GM23338 (cell line): ENCODE data around the gene TSTD2. TPM values are rescaled to one million over a fixed set of nuclear protein-coding genes. Genes with fewer than 3 reads are reported as not detected.

Experiments used
- ATAC-seq: fragments of 200-7000 bp; cut with Tn5 transposase; 3 replicates; pipeline ENCODE4 v1.9.1; 2020
- DNase-seq: peaks from one replicate; pipeline ENCODE4 v3.0.0-alpha.2; 2015; ENCODE audit warnings: low spot score
- H2AFZ ChIP-seq: fragments of 200-600 bp; sonication (generic); 2 replicates; pipeline ENCODE4 v1.8.0; 2016; ENCODE audit warnings: antibody characterized with exemption, mild to moderate bottlenecking, moderate library complexity
- H3F3A ChIP-seq: fragments of 200-600 bp; sonication (generic); replicated peaks from 2 replicates; pipeline ENCODE4 v1.8.0; 2017; ENCODE audit warnings: antibody characterized with exemption, mixed run types, low read depth
- H3K27ac ChIP-seq: fragments of 200-600 bp; sonication (generic); 2 replicates; pipeline ENCODE4 v1.6.1; 2016; ENCODE audit warnings: low read depth
- H3K27me3 ChIP-seq: fragments of 200-600 bp; sonication (generic); 2 replicates; pipeline ENCODE4 v1.8.0; 2016; ENCODE audit warnings: mild to moderate bottlenecking, mixed run types, moderate library complexity; ENCODE audit not compliant: insufficient read depth
- H3K36me3 ChIP-seq: fragments of 200-600 bp; sonication (generic); 2 replicates; pipeline ENCODE4 v1.8.0; 2016; ENCODE audit warnings: mild to moderate bottlenecking; ENCODE audit not compliant: insufficient read depth
- H3K4me1 ChIP-seq: fragments of 200-600 bp; sonication (generic); 2 replicates; pipeline ENCODE4 v1.8.0; 2016; ENCODE audit warnings: mild to moderate bottlenecking, moderate library complexity; ENCODE audit not compliant: insufficient read depth
- H3K4me2 ChIP-seq: fragments of 200-600 bp; sonication (generic); 2 replicates; pipeline ENCODE4 v1.7.1; 2017; ENCODE audit warnings: mixed run types
- H3K4me3 ChIP-seq: fragments of 200-600 bp; sonication (generic); 2 replicates; pipeline ENCODE4 v1.6.1; 2016; ENCODE audit warnings: mixed run types
- H3K79me2 ChIP-seq: fragments of 200-600 bp; sonication (generic); replicated peaks from 2 replicates; pipeline ENCODE4 v1.8.0; 2017; ENCODE audit warnings: mild to moderate bottlenecking; ENCODE audit not compliant: insufficient read depth
- H3K9me2 ChIP-seq: fragments of 200-600 bp; sonication (generic); 2 replicates; pipeline ENCODE4 v1.8.0; 2017; ENCODE audit not compliant: insufficient read depth
- H4K20me1 ChIP-seq: fragments of 200-600 bp; sonication (generic); replicated peaks from 2 replicates; pipeline ENCODE4 v1.8.0; 2017; ENCODE audit warnings: mild to moderate bottlenecking; ENCODE audit not compliant: insufficient read depth
- H3K27ac Mint-ChIP-seq: 2 replicates; pipeline ENCODE4 v1.8.0; 2020; ENCODE audit warnings: inconsistent platforms, mild to moderate bottlenecking, moderate library complexity, mixed read lengths
- H3K27me3 Mint-ChIP-seq: 3 replicates; pipeline ENCODE4 v1.8.0; 2022; ENCODE audit warnings: low read depth, mild to moderate bottlenecking, moderate library complexity, mixed read lengths, inconsistent platforms; ENCODE audit not compliant: insufficient read depth, poor library complexity
- H3K36me3 Mint-ChIP-seq: 3 replicates; pipeline ENCODE4 v1.8.0; 2021; ENCODE audit warnings: low read depth, mild to moderate bottlenecking, inconsistent platforms, moderate library complexity, mixed read lengths
- H3K4me1 Mint-ChIP-seq: 3 replicates; pipeline ENCODE4 v1.8.0; 2020; ENCODE audit warnings: mild to moderate bottlenecking, inconsistent platforms, mixed read lengths
- H3K4me3 Mint-ChIP-seq: 3 replicates; pipeline ENCODE4 v1.8.0; 2021; ENCODE audit warnings: moderate library complexity, mild to moderate bottlenecking, inconsistent platforms, mixed read lengths
- H3K9me3 Mint-ChIP-seq: 3 replicates; pipeline ENCODE4 v1.8.0; 2020; ENCODE audit warnings: moderate library complexity, mild to moderate bottlenecking, inconsistent platforms, mixed read lengths
- CREB1 ChIP-seq: fragments of 250-450 bp; sonication (Bioruptor Pico); IDR thresholded peaks from 2 replicates; pipeline ENCODE4 v1.5.0; 2020; ENCODE audit warnings: low read depth, mild to moderate bottlenecking, moderate library complexity
- ETS1 ChIP-seq: IDR thresholded peaks from 2 replicates; pipeline ENCODE4 v1.6.1; 2016; ENCODE audit warnings: antibody characterized with exemption
- EZH2 ChIP-seq: fragments of 200-600 bp; sonication (generic); IDR thresholded peaks from one replicate; pipeline ENCODE4 v1.8.0; 2017; ENCODE audit warnings: antibody characterized with exemption, mild to moderate bottlenecking, low read depth; ENCODE audit not compliant: unreplicated experiment
- EZH2phosphoT487 ChIP-seq: fragments of 200-600 bp; sonication (generic); IDR thresholded peaks from one replicate; pipeline ENCODE4 v1.8.1; 2018; ENCODE audit warnings: antibody characterized with exemption; ENCODE audit not compliant: unreplicated experiment
- JUNB ChIP-seq: IDR thresholded peaks from one replicate; pipeline ENCODE4 v1.6.1; 2016; ENCODE audit warnings: antibody characterized with exemption; ENCODE audit not compliant: unreplicated experiment
- NANOG ChIP-seq: IDR thresholded peaks from 2 replicates; pipeline ENCODE4 v1.6.1; 2016; ENCODE audit warnings: antibody characterized with exemption, borderline replicate concordance
- POLR2AphosphoS5 ChIP-seq: IDR thresholded peaks from 2 replicates; pipeline ENCODE4 v1.6.1; 2016; ENCODE audit warnings: antibody characterized with exemption, low read depth
- STAT1 ChIP-seq: IDR thresholded peaks from one replicate; pipeline ENCODE4 v1.6.1; 2016; ENCODE audit warnings: antibody characterized with exemption; ENCODE audit not compliant: unreplicated experiment
- ZNF114 ChIP-seq: fragments of 250-450 bp; sonication (Bioruptor Pico); IDR thresholded peaks from 2 replicates; pipeline ENCODE4 v1.5.0; 2020; ENCODE audit warnings: mild to moderate bottlenecking, moderate library complexity
- ZNF331 ChIP-seq: fragments of 250-450 bp; sonication (Bioruptor Pico); IDR thresholded peaks from 2 replicates; pipeline ENCODE4 v1.5.0; 2020; ENCODE audit warnings: low read depth, mild to moderate bottlenecking, moderate library complexity
- polyA plus RNA-seq: library from polyadenylated mRNA; unstranded; fragments of >200 nt; fragmentation: Nextera tagmentation; extraction: Ambion mirVana; gene quantifications from 2 replicates; pipeline ENCODE4 v1.2.1, GENCODE V29; 2016
- total RNA-seq: library from RNA; depleted of rRNA; stranded (reverse); fragments of >200 nt; shearing (Covaris generic); gene quantifications from 2 replicates; pipeline ENCODE4 v1.2.3, GENCODE V29; 2014
- TF ChIP-seq, protein P1 (sequence below): fragments of 250-450 bp; sonication (Bioruptor Pico); IDR thresholded peaks from 2 replicates; pipeline ENCODE4 v1.5.0; 2020; ENCODE audit warnings: mild to moderate bottlenecking, moderate library complexity
- TF ChIP-seq, protein P2 (sequence below), 2 experiments: fragments of 200-600 bp in 1 of 2; sonication (generic) in 1 of 2; conservative IDR thresholded peaks; 2 replicates each; pipeline versions ENCODE4 v1.5.1 to v1.6.1; 2016 to 2017; ENCODE audit warnings: antibody characterized with exemption in 2 of 2, low read depth in 2 of 2, mild to moderate bottlenecking in 2 of 2, moderate library complexity in 1 of 2

Gene TSTD2
- total and polyA plus RNA-seq, 2 experiments from 2014 or later: 8.5 to 21.8 TPM

DNA sequence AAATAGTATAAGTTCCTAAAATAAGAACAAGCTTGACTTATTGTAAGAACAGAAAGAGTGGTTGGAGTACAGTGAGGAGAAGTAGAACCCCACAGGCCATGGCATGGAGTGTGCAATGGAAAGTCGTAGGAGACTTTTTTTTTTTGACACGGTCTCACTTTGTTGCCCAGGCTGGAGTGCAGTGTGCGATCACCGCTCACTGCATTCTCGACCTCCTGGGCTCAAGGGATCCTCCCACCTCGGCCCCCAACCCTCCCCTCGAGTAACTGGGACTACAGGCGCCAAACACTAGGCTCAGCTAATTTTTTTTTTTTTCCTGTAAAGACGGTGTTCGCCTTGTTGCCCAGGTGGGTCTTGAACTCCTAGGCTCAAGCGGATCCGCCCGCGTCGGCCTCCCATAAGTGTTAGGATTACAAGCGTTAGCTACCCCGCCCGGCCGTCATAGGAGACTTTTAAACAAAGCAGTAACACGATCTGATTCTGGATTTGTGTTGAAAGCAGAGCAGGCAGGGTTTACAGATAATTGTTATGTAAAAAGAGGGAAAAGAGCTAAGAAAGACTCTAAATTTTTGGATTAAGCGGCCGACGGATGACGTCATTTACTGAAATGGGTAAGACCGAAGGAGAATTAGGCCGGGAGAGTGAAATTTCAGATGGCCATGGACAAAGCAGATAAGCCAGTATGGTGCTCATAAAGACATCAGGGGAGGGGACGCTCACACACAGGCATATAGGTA is 752 bp downstream of the TSTD2 start:
- peaks cover 25% of the 10 kb centered on the region for H3K4me1 ChIP-seq
- peaks cover 37% of the 10 kb centered on the region for H4K20me1 ChIP-seq
- no peaks in the 10 kb centered on the region for H3K36me3 ChIP-seq
- peaks cover 80% of the 10 kb centered on the region for H3K79me2 ChIP-seq
- Mint-ChIP-seq H3K27ac (peak overlapping the region; percentile 99), H3K27me3 (peaks cover 7% of the 10 kb centered on the region), H3K36me3 (peaks cover 3% of the 10 kb centered on the region; the same call in 1 of the 3 replicates), H3K4me1 (peaks cover 40% of the 10 kb centered on the region), H3K9me3 (no peaks in the 10 kb centered on the region), H3K4me3 (peak overlapping the region; percentile 91)
- DNase-seq: peak; percentile 82
- no peak overlapping the region; the same call in 1 of the 2 replicates for H2AFZ ChIP-seq
- H3K9me2 ChIP-seq: no peaks in the 10 kb centered on the region
- peak overlapping the region; percentile 89 for H3K4me2 ChIP-seq
- peak; percentile 17 for ATAC-seq
- H3K27me3 ChIP-seq: no peaks in the 10 kb centered on the region
- peak overlapping the region; percentile 91 for H3K4me3 ChIP-seq
- peak; percentile 92 for TF ChIP-seq CREB1 (CRISPR knock-in tag)
- TF ChIP-seq POLR2AphosphoS5: no peak
- no peak for TF ChIP-seq STAT1
- H3K27ac ChIP-seq: peak overlapping the region; percentile 95
- peaks cover 3% of the 10 kb centered on the region; the same call in 1 of the 2 replicates for H3F3A ChIP-seq

- no peaks in the 10 kb centered on the region for H3K9me3 Mint-ChIP-seq
- peaks cover 7% of the 10 kb centered on the region for H3K27me3 Mint-ChIP-seq
- peaks cover 19% of the 10 kb centered on the region for H3K4me1 ChIP-seq
- no peak overlapping the region for H2AFZ ChIP-seq
- peaks cover 4% of the 10 kb centered on the region; the same call in 2 of the 3 replicates for H3K36me3 Mint-ChIP-seq
- no peak for ATAC-seq
- peaks cover 23% of the 10 kb centered on the region for H4K20me1 ChIP-seq
- no peak overlapping the region for H3K27ac Mint-ChIP-seq
- DNase-seq: no peak
- H3K79me2 ChIP-seq: peaks cover 72% of the 10 kb centered on the region
- no peaks in the 10 kb centered on the region for H3K27me3 ChIP-seq
- no peaks in the 10 kb centered on the region for H3K9me2 ChIP-seq
- peaks cover 31% of the 10 kb centered on the region for H3K4me1 Mint-ChIP-seq
- no peak overlapping the region for H3K4me2 ChIP-seq
- H3F3A ChIP-seq: peaks cover 3% of the 10 kb centered on the region; the same call in 1 of the 2 replicates
- no peak overlapping the region for H3K4me3 Mint-ChIP-seq
- H3K36me3 ChIP-seq: 0 out of 2 replicates have a peak, but pooled peaks cover 6% of the 10 kb centered on the region
- H3K4me3 ChIP-seq: no peak overlapping the region
- H3K27ac ChIP-seq: no peak overlapping the region
- no peak for TF ChIP-seq EZH2phosphoT487
- no peak for TF ChIP-seq CREB1 (CRISPR knock-in tag)
- TF ChIP-seq, protein P1, sequence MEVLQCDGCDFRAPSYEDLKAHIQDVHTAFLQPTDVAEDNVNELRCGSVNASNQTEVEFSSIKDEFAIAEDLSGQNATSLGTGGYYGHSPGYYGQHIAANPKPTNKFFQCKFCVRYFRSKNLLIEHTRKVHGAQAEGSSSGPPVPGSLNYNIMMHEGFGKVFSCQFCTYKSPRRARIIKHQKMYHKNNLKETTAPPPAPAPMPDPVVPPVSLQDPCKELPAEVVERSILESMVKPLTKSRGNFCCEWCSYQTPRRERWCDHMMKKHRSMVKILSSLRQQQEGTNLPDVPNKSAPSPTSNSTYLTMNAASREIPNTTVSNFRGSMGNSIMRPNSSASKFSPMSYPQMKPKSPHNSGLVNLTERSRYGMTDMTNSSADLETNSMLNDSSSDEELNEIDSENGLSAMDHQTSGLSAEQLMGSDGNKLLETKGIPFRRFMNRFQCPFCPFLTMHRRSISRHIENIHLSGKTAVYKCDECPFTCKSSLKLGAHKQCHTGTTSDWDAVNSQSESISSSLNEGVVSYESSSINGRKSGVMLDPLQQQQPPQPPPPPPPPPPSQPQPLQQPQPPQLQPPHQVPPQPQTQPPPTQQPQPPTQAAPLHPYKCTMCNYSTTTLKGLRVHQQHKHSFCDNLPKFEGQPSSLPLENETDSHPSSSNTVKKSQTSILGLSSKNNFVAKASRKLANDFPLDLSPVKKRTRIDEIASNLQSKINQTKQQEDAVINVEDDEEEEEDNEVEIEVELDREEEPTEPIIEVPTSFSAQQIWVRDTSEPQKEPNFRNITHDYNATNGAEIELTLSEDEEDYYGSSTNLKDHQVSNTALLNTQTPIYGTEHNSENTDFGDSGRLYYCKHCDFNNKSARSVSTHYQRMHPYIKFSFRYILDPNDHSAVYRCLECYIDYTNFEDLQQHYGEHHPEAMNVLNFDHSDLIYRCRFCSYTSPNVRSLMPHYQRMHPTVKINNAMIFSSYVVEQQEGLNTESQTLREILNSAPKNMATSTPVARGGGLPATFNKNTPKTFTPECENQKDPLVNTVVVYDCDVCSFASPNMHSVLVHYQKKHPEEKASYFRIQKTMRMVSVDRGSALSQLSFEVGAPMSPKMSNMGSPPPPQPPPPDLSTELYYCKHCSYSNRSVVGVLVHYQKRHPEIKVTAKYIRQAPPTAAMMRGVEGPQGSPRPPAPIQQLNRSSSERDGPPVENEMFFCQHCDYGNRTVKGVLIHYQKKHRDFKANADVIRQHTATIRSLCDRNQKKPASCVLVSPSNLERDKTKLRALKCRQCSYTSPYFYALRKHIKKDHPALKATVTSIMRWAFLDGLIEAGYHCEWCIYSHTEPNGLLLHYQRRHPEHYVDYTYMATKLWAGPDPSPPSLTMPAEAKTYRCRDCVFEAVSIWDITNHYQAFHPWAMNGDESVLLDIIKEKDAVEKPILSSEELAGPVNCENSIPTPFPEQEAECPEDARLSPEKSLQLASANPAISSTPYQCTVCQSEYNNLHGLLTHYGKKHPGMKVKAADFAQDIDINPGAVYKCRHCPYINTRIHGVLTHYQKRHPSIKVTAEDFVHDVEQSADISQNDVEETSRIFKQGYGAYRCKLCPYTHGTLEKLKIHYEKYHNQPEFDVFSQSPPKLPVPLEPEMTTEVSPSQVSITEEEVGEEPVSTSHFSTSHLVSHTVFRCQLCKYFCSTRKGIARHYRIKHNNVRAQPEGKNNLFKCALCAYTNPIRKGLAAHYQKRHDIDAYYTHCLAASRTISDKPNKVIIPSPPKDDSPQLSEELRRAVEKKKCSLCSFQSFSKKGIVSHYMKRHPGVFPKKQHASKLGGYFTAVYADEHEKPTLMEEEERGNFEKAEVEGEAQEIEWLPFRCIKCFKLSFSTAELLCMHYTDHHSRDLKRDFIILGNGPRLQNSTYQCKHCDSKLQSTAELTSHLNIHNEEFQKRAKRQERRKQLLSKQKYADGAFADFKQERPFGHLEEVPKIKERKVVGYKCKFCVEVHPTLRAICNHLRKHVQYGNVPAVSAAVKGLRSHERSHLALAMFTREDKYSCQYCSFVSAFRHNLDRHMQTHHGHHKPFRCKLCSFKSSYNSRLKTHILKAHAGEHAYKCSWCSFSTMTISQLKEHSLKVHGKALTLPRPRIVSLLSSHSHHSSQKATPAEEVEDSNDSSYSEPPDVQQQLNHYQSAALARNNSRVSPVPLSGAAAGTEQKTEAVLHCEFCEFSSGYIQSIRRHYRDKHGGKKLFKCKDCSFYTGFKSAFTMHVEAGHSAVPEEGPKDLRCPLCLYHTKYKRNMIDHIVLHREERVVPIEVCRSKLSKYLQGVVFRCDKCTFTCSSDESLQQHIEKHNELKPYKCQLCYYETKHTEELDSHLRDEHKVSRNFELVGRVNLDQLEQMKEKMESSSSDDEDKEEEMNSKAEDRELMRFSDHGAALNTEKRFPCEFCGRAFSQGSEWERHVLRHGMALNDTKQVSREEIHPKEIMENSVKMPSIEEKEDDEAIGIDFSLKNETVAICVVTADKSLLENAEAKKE (CRISPR knock-in tag): no peak
- no peak for TF ChIP-seq ZNF114 (CRISPR knock-in tag)
- no peak for TF ChIP-seq JUNB
- TF ChIP-seq, protein P2, sequence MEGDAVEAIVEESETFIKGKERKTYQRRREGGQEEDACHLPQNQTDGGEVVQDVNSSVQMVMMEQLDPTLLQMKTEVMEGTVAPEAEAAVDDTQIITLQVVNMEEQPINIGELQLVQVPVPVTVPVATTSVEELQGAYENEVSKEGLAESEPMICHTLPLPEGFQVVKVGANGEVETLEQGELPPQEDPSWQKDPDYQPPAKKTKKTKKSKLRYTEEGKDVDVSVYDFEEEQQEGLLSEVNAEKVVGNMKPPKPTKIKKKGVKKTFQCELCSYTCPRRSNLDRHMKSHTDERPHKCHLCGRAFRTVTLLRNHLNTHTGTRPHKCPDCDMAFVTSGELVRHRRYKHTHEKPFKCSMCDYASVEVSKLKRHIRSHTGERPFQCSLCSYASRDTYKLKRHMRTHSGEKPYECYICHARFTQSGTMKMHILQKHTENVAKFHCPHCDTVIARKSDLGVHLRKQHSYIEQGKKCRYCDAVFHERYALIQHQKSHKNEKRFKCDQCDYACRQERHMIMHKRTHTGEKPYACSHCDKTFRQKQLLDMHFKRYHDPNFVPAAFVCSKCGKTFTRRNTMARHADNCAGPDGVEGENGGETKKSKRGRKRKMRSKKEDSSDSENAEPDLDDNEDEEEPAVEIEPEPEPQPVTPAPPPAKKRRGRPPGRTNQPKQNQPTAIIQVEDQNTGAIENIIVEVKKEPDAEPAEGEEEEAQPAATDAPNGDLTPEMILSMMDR (conservative IDR thresholded peaks at IDR 0.05; ENCODE audit: low read depth in 2 of 2): no peak
- no peak for TF ChIP-seq EZH2
- no peak for TF ChIP-seq STAT1
- TF ChIP-seq ETS1: no peak
- TF ChIP-seq POLR2AphosphoS5: no peak
- TF ChIP-seq NANOG: no peak
- no peak for TF ChIP-seq ZNF331 (CRISPR knock-in tag)
Observed at GRCh38 chr9:97630591-97630990, 2.6 kb downstream of the TSTD2 start.
